ENCODE measurements around the gene GPAM. TPM values are rescaled to one million over a fixed set of nuclear protein-coding genes. Genes with fewer than 3 reads are reported as not detected.

GPAM gene
- total RNA-seq, 1 experiment from 2014 or later: 16.0 TPM

GRCh38 chr10:112132435-112132834 lies 51.1 kb downstream of the GPAM start:
- Histone ChIP-seq H2BK20ac (ENCODE audit: low read depth, low read length, poor library complexity, severe bottlenecking) (no peak overlapping the region), H4K5ac (ENCODE audit: insufficient read length, low read depth, low read length) (no peak overlapping the region)
- no CpG with 5 or more reads among the region's 4 CpGs for WGBS (ENCODE audit: extremely low coverage, insufficient read length, low lambda C conversion rate)

More at GRCh38 chr10:112132435-112132834, 51.1 kb downstream of the GPAM start:
- H3K4me2 ChIP-seq (ENCODE audit: insufficient read depth, insufficient read length, low read length): no peak overlapping the region
- H4K91ac ChIP-seq (ENCODE audit: insufficient read length, low read depth, low read length): no peak overlapping the region
- no peak overlapping the region for H3K27ac Mint-ChIP-seq
- H4K20me1 ChIP-seq (ENCODE audit: control insufficient read depth, insufficient read depth, insufficient read length): no peaks in the 10 kb centered on the region
- no peak for TF ChIP-seq CTCF (conservative IDR thresholded peaks at IDR 0.05)
- no peak overlapping the region for H3K56ac ChIP-seq (ENCODE audit: insufficient read length, low read depth, low read length)
- no peak overlapping the region for H3K14ac ChIP-seq (ENCODE audit: insufficient read depth, low read length)
- no peak overlapping the region for H3K4me3 Mint-ChIP-seq
- H2BK12ac ChIP-seq (ENCODE audit: insufficient read length, low read depth, low read length): no peak overlapping the region
- no peak overlapping the region for H3K23ac ChIP-seq (ENCODE audit: insufficient read length, low read depth, low read length)
- no peaks in the 10 kb centered on the region for H3K4me1 ChIP-seq (ENCODE audit: insufficient read depth, low read length)
- H2BK15ac ChIP-seq (ENCODE audit: low read depth, low read length): no peak overlapping the region
- no peaks in the 10 kb centered on the region for H3K27me3 ChIP-seq (ENCODE audit: insufficient read depth, low read length)
- no peak overlapping the region for H3K4ac ChIP-seq (ENCODE audit: low read depth, low read length)
- H3K9ac ChIP-seq (ENCODE audit: extremely low read depth, insufficient read length, low read length): no peak overlapping the region
- no peaks in the 10 kb centered on the region for H3K9me3 ChIP-seq (ENCODE audit: control insufficient read depth, low read depth, low read length)
- H3T11ph ChIP-seq (ENCODE audit: low read length): no peak overlapping the region
- H2BK5ac ChIP-seq (ENCODE audit: insufficient read length, low read length): no peak overlapping the region
- no peak overlapping the region for H2AK5ac ChIP-seq (ENCODE audit: insufficient read length, low read length)
- H2AFZ ChIP-seq (ENCODE audit: low read length): no peak overlapping the region
- H3K36me3 Mint-ChIP-seq (ENCODE audit: insufficient read depth in 1 of 3, low read depth in 3 of 3): no peaks in the 10 kb centered on the region; a peak in 1 of 7 replicates
- H4K8ac ChIP-seq (replicated peaks; ENCODE audit: insufficient read length, low read depth, low read length): no peak overlapping the region
- no peaks in the 10 kb centered on the region for H3K79me1 ChIP-seq (ENCODE audit: insufficient read depth, low read depth, low read length, poor library complexity, severe bottlenecking)
- no peaks in the 10 kb centered on the region for H3K23me2 ChIP-seq (ENCODE audit: insufficient read length, low read depth, low read length, poor library complexity, severe bottlenecking)
- H2BK120ac ChIP-seq (ENCODE audit: low read depth, low read length, poor library complexity, severe bottlenecking): no peak overlapping the region
- no peak for DNase-seq
- no peaks in the 10 kb centered on the region; the same call in 1 of the 2 replicates for H3K27me3 Mint-ChIP-seq (ENCODE audit: low read depth)
- H3K9me3 Mint-ChIP-seq: no peaks in the 10 kb centered on the region
- no peaks in the 10 kb centered on the region for H3K79me2 ChIP-seq (ENCODE audit: insufficient read depth, low read length)
- peaks cover 9 to 12% of the 10 kb centered on the region in 2 experiments for H3K4me1 Mint-ChIP-seq
- no peak overlapping the region for H3K27ac ChIP-seq (ENCODE audit: insufficient read length, low read depth, low read length)
- no peak overlapping the region for H3K18ac ChIP-seq (ENCODE audit: insufficient read length, low read depth, low read length)

Measured in H9 (cell line).